Measurements from ENCODE around the gene DNMT3L. TPM values are rescaled to one million over a fixed set of nuclear protein-coding genes. Genes with fewer than 3 reads are reported as not detected.
A peak's percentile ranks its signal among the peaks of the same experiment; 100 is the strongest.
"Not testable (repeated sequence)": the region's sequence is repeated elsewhere in the genome, so short reads cannot be mapped to it uniquely, and the experiment has no call there.

DNMT3L gene
- total and polyA plus RNA-seq, 8 donors = not detected

GRCh38 chr21:44207860-44208646 lies 53.6 kb downstream of the DNMT3L start:
- WGBS, 5 donors = 72 to 92% (median 79%) methylated on average over 2 to 10 of the region's 15 CpGs; no CpG with 5 or more reads in 2 of the 5 donors
- DNase-seq = not testable (repeated sequence)
- H3K27ac ChIP-seq = peak overlapping the region in 2 of 5 donors; percentile 42 to 57

DNA sequence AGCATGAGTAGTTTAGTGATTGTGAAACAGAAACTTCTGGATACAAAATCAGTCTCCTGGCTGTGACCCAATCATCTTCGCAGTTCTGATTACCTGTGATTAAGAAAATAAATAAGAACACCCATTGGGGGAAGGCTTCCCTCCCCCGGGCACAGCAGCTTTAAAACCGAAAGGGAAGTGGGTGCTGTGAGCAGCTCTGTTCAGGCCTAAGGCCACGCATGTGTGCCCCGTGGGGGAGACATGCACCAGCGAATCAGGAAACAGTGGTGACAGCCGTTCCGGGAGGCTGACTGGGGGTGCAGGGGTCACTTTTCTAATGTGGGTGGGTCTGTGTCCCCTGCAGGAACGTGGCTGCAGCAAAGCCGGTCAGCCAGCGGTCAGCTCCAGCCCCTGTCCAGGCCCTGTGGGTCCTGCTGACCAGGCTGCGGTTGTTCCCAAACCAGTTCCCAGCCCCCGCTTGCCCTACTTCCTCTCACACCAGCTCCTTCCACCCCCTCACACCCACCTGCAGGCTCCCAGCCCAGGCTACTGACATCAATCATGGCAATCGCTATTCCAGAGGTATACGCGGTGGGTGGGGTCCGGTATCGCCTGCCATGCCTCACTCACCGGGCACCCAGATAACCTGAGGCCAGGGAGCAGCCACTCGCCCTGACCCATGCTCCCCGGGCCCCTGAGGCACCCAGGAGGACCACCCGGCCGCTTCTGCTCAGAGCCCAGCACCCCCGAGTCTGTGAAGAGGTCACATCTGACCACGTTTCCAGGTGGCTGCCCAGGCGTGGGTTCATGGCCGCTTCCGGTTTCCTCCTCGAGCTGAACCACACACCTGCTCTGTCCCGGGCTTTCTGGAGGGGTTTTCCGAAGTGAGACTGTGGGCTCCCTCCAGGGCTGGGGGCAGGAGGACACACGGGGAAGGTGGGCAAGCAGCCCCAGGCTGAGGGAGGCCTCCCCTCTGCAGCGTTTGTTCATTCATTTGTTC lies 54.7 kb downstream of the DNMT3L start:
- H3K9me3 ChIP-seq; DNase-seq; intact Hi-C loops (cut with DNase I; ENCODE audit: low total_unique reads); H3K27ac ChIP-seq; H3K4me3 ChIP-seq; H3K36me3 ChIP-seq; H3K27me3 ChIP-seq; H3K4me1 ChIP-seq: not testable (repeated sequence)
- no CpG with 5 or more reads among the region's 33 CpGs for WGBS, 5 donors

More at GRCh38 chr21:44207860-44208646, 53.6 kb downstream of the DNMT3L start:
- H3K27me3 ChIP-seq; H3K36me3 ChIP-seq; H3K4me1 ChIP-seq; H3K4me3 ChIP-seq; H3K9me3 ChIP-seq; intact Hi-C loops (cut with DNase I; ENCODE audit: low total_unique reads): not testable (repeated sequence)

DNA sequence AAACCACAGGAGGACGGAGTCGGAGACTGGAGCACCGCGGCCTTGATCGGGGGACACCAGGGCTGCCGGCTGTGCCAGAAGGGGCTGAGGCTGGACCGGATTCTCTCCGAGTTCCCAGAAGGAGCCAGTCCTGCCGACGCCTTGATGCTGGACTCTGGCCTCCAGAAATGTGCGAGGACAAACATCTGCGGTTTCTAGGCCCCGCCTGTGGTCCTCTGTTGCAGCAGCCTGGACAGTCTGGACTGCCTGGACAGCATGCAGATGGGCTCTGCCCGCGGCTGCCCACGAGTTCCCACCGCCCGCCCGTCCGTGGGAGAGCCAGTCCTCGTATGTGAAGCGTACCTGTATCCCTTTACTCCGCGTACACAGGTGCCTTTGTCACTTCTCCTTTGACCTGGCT lies 55.5 kb downstream of the DNMT3L start:
- H3K4me3 ChIP-seq; H3K27me3 ChIP-seq; H3K4me1 ChIP-seq; H3K27ac ChIP-seq; DNase-seq; H3K9me3 ChIP-seq; H3K36me3 ChIP-seq; intact Hi-C loops (cut with DNase I; ENCODE audit: low total_unique reads): not testable (repeated sequence)
- no CpG with 5 or more reads among the region's 24 CpGs for WGBS, 5 donors

DNA sequence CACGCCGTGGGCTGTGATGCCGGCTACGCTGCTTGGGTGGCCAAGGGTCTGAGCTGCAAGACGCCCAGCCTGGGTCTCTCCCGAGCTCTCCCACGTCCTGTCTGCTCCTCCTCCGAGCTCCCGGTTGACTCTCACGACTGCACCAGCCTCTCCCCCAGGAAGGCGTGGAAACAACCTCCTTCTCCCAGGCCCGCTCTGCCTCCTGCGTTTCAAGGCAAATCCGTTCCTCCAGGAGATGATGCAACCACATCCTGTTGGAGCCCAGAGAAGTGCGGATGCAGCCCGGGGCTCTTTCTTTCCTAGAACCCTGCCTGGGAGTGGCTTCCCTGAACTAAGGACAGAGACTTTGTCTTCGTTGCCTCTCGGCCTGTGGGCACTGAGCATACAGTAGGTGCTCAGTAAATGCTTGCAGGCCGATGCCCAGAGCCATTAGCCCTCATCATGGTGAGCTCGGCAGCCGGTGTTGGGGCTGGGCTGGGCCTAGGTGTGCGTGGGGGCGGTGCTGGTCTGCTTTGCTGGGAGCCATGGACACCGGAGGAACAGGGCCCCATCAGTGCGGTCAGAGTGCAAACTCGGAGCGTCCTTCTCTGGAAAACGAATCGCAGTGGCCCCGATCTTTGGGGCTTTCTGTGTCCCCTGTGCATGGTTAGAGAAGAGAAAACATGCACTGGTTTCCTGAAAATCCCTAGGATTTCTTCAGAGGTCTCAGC lies 59.0 kb downstream of the DNMT3L start:
- DNase-seq; H3K9me3 ChIP-seq; H3K4me3 ChIP-seq; H3K4me1 ChIP-seq; H3K27ac ChIP-seq; H3K27me3 ChIP-seq; H3K36me3 ChIP-seq; intact Hi-C loops (cut with DNase I; ENCODE audit: low total_unique reads): not testable (repeated sequence)
- WGBS, 5 donors = no CpG with 5 or more reads among the region's 30 CpGs

GRCh38 chr21:44199997-44200396 lies 61.7 kb downstream of the DNMT3L start:
- intact Hi-C loops (cut with DNase I; ENCODE audit: low total_unique reads); H3K36me3 ChIP-seq; H3K27ac ChIP-seq; H3K27me3 ChIP-seq; DNase-seq; H3K4me3 ChIP-seq; H3K4me1 ChIP-seq; H3K9me3 ChIP-seq: not testable (repeated sequence)
- WGBS, 5 donors = 82 to 90% (median 86%) methylated on average over 10 to 11 of the region's 11 CpGs

- WGBS, 5 donors = 30 to 68% (median 41%) methylated on average over 10 to 15 of the region's 15 CpGs
- Histone ChIP-seq H3K4me3 (no peak overlapping the region), H3K9me3 (no peaks in the 10 kb centered on the region), H3K27me3 (no peaks in the 10 kb centered on the region), H3K4me1 (peaks cover 0 to 6% (median 0%) of the 10 kb centered on the region in 4 donors), H3K27ac (no peak overlapping the region), H3K36me3 (no peaks in the 10 kb centered on the region)
- DNase-seq = peak; percentile 28 to 89
- intact Hi-C loops (cut with DNase I; ENCODE audit: low total_unique reads) = no loop called here
- peak in 1 of 3 donors; percentile 9 for TF ChIP-seq POLR2AphosphoS5 (IDR thresholded peaks at IDR 0.05)
- no peak for TF ChIP-seq EP300 (IDR thresholded peaks at IDR 0.05)
- TF ChIP-seq, protein P1, sequence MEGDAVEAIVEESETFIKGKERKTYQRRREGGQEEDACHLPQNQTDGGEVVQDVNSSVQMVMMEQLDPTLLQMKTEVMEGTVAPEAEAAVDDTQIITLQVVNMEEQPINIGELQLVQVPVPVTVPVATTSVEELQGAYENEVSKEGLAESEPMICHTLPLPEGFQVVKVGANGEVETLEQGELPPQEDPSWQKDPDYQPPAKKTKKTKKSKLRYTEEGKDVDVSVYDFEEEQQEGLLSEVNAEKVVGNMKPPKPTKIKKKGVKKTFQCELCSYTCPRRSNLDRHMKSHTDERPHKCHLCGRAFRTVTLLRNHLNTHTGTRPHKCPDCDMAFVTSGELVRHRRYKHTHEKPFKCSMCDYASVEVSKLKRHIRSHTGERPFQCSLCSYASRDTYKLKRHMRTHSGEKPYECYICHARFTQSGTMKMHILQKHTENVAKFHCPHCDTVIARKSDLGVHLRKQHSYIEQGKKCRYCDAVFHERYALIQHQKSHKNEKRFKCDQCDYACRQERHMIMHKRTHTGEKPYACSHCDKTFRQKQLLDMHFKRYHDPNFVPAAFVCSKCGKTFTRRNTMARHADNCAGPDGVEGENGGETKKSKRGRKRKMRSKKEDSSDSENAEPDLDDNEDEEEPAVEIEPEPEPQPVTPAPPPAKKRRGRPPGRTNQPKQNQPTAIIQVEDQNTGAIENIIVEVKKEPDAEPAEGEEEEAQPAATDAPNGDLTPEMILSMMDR (IDR thresholded peaks at IDR 0.05) = no peak
- TF ChIP-seq POLR2A (IDR thresholded peaks at IDR 0.05) = no peak
Measured at GRCh38 chr21:44199448-44199847, 62.2 kb downstream of the DNMT3L start.

GRCh38 chr21:44197156-44197516 lies 64.6 kb downstream of the DNMT3L start:
- H3K4me3 ChIP-seq; intact Hi-C loops (cut with DNase I; ENCODE audit: low total_unique reads); H3K36me3 ChIP-seq; H3K4me1 ChIP-seq; H3K9me3 ChIP-seq; DNase-seq; H3K27me3 ChIP-seq: not testable (repeated sequence)
- WGBS, 5 donors = 80 to 99% (median 88%) methylated on average over 1 to 14 of the region's 21 CpGs; no CpG with 5 or more reads in 1 of the 5 donors
- H3K27ac ChIP-seq = peak overlapping the region in 1 of 5 donors; percentile 48

All from stomach (tissue), 9 donors.